SIG-M5 treated with dmso at 0.1 percent for 504 hours (cell line): ENCODE measurements around the gene DUSP22.

ENCODE experiments used
- DNase-seq: peaks from one replicate; lab custom pipeline; 2025; ENCODE audit not compliant: unreplicated experiment; lab: John Stamatoyannopoulos, UW

Gene DUSP22

GRCh38 chr6:336159-337114 lies 44.1 kb downstream of the DUSP22 start:
- DNase-seq, result no peak

DNA sequence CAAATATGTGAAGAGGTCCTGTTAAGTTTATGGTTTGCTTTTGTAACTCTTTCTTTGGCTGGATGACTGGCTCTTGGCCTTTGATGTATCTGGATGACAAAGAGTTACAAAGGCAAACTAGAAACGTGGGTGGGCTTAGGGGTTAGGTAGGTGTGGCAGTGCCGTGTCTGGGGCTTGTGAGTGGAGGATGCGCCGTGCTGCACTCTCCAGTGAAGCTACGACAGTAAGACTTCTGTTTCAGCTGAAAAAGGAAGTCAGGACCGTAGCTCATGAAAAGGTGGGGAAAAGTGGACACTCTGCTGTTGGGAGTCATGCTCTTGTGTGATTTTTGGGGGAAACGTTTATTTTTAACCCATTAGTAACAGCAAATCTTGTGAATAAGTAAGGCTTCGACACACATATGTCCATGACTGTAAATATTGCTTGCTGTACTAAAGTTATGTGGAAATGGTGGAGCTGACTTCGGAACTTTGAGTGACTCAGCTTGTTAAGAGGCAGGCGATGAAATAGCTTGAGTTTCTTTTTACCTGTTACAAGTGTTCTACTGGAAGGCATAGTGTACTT lies 45.6 kb downstream of the DUSP22 start:
- DNase-seq, result no peak

DNA sequence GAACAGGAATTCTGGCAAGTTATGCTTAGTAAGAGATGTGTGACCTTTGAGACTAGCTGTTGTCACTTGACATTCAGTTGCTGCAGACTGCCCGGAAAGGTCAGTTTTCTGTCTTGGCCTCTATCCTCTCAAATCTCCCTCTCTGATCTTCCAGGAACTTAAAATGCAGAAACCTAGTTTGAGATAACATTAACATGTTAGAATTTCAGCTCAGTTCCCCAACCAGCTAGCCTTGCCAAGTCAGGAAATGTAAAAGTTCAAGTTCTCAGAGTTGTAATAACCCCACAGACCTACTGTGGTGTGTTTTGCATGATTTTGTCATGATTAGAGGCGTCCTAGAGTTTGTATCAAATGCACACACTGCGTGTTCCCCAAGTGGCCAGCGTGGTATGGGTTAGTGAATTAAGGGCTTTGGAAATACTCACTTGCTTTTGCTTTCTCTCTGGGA lies 46.6 kb downstream of the DUSP22 start:
- DNase-seq, result no peak

DNA sequence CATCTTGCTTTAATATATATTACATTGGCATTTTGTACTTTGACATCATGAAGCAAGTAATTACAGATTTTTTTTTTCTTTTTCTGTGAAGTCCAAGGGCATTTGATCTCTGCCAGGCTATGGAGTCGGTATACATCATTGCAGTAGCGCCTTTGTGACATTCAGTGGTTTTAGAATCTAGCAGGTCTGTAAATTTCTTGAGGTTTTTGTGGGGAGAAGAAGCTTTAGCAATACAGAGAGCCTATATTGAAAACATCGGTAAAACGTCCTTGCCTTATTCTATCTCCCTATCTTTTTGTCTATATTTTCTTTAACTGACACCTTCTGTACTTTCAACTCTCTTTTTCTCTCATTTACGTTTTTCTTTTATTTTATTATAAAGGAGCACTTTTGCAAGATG lies 47.2 kb downstream of the DUSP22 start:
- no peak for DNase-seq

GRCh38 chr6:340186-340955 lies 48.1 kb downstream of the DUSP22 start:
- DNase-seq, result no peak

- no peak for DNase-seq
These were observed 48.9 kb downstream of the DUSP22 start for GRCh38 chr6:340991-341827.

DNA sequence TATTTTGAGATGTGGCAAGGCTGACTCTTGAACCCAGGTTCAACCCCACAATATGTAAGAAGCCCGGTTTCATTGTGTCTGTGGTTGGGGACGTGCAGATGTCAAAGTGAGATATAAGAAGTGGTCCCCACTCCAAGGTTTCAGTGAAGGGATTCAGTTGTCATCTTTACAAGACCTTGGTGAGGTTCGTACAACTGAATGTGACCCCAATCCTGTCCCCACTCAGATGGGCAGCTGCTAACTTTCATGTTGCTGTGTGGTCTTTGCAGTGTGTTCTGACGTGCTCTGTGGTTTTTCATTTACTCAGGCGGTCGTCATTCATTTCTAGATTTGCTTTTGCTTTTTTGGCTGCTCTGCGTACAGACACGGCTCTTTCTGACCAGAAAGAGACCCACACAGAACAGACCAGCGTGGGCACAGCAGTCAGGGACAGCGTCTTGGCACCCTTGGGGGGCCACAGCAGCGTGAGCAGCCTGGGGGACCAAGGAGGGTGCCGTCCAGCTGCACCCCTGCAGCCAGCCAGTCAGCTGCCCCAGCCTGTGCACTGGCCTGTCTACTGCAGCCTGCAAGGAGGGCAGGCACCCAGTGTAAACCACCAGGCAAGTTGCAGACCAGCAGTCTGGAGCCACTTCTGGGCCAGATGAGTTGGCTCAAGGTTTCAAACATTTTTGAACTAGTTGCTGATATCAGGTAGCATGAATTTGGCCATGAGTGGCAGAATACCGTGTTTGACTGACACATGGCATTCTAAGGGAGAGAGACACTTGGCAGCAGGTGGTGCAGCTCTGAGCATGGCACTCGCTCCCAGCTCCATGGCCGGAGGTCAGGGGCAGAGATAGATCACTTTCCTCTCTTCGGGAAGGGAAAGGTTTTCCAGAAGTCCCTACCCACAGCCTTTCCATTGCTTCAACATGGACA lies 49.9 kb downstream of the DUSP22 start:
- no peak for DNase-seq

GRCh38 chr6:342832-343179 lies 50.5 kb downstream of the DUSP22 start:
- no peak for DNase-seq

- DNase-seq, result no peak
These were observed 51.1 kb downstream of the DUSP22 start for GRCh38 chr6:343226-343935.

GRCh38 chr6:343960-344815 lies 51.9 kb downstream of the DUSP22 start:
- no peak for DNase-seq

- DNase-seq, result no peak
These were observed 52.6 kb downstream of the DUSP22 start for GRCh38 chr6:344816-345340.

- no peak for DNase-seq
These were observed 53.6 kb downstream of the DUSP22 start for GRCh38 chr6:345747-346385.

DNA sequence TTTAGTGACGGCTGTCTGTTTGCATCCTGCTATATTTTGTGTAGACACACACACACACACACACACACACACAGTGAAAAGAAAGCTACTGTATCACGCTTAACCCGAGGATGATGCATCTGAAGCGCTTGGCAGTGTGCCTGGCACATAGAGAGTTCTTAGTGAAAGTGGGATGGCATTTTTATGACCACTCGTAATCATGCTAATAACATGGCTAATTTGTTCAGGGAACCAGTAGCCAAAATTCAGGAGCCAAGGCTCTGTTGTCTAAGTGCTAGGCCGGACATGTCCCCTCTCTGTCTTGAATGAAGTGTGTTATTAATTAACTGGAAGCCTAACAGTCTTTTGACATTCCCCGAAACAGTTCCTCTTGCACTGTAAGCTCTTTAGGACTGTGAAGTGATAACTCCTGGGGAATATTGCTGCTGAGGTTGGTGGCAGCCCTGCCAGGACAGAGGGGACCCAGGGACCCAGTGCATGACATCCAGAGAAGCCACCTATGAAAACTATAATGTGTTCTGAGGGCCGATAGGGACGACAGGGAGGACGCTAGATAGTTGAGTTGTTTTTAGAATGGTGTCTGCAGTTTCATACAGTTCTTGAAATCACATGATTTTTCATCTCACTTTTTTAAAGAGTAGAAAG lies 54.2 kb downstream of the DUSP22 start:
- DNase-seq, result no peak

DNA sequence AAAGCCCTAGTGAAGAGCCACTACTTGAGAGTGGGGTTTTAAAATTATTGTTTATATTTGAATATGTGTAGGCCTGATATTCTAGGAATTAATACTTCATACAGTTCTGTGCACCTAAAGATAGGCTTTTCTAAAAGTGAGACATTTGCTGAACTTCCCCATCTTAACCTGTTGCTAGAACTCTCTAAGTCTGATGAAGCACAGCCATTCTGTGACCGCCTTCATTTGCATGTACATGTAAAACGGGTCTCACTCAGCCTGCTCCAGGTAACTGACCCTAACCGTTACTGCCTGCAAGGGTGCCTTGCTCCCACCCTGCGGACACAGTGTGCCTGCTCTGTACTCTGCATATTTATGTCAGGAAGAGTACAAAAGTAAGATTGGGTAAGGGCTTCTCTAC lies 54.9 kb downstream of the DUSP22 start:
- DNase-seq, result no peak

DNA sequence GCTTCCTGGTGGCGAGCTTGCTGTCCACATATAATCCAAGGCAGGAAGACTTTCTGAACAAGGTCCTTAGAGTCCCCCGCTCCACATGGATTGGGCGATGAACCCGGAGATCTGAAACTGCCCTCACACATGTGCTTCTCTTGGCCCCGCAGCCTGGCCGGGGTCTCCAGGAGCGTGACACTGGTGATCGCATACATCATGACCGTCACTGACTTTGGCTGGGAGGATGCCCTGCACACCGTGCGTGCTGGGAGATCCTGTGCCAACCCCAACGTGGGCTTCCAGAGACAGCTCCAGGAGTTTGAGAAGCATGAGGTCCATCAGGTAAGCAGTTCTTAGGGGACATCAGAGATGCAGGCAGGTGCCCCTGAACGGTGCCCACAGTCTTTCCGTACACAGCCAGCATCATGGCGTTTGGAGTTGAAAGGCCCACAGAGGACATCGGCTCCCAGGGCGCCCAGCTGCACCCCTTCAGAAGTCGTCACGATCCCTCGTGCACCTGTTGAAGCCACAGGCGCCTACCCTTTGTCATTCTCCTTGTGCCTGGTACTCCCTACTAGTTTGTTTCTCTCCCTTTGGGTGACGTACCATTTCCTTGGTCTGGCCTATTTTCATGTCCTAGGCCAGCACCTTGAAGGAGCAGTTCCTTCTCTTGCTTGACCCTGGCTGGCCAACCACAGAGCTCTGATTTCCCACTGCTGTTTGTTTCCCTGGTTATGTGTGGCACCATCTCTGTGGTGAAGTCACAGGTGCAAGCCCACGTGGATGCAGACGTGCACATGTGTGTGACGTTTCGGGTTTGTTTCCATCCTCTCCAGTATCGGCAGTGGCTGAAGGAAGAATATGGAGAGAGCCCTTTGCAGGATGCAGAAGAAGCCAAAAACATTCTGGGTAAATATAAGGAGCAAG lies 55.9 kb downstream of the DUSP22 start:
- DNase-seq, result no peak

DNA sequence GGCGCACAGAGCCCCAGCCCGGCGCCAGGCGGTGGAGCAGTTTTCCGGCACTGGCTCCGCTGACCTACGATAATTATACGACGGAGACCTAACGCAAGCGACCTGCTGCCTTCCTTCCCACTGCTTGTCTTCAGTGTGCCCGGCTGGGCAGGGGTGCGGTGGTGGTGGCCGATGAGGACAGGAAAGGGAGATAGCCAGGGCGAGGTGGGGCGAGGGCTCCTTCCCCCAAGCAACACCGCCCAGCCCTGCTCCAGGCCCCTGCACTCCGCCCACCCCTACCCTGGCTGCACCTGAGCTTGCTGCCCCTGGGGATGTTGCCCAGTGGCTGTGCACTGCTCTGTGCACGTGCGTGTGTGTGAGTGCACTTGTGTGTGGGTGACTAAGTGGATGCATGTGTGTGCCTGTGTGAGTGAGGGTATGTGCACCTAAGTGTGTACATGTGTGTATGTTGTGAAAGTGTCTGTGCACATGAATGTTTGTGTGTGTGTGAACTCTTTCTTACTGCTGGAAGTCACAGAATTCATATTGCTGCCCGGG lies 56.6 kb downstream of the DUSP22 start:
- no peak for DNase-seq
